T-helper 9 cell (primary cell): Measurements from ENCODE around the gene KLHL4.
"Not testable (repeated sequence)": the region's sequence is repeated elsewhere in the genome, so short reads cannot be mapped to it uniquely, and the experiment has no call there.

Source experiments
- DNase-seq: peaks from one replicate; pipeline ENCODE4 v3.0.0-alpha.2; 2020

KLHL4 gene

GRCh38 chrX:87664381-87664780 lies 146.8 kb downstream of the KLHL4 start:
- DNase-seq = no peak

- DNase-seq = no peak
Observed at GRCh38 chrX:87679849-87680248, 162.2 kb downstream of the KLHL4 start.

DNA sequence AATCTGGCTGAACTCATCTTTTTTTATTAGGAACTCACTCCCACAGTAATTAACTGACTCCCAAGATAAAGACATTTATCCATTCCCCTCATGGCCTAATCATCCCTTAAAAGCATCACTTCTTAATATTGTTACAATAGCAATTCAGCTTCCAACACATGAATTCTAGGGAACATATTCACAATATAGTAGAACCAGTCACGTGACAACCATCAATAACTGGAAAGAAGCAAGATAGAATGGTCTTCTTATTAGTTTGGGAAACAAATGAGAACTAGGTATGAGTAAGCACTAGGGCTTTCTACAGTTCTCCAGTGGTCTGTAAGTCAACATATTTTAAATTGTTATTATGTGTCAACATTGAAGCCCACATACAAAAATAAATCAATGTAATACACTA lies 170.1 kb downstream of the KLHL4 start:
- DNase-seq = no peak

- not testable (repeated sequence) for DNase-seq
Observed at GRCh38 chrX:87688113-87688748, 170.6 kb downstream of the KLHL4 start.

GRCh38 chrX:87689218-87689617 lies 171.6 kb downstream of the KLHL4 start:
- DNase-seq = not testable (repeated sequence)

GRCh38 chrX:87693204-87693603 lies 175.6 kb downstream of the KLHL4 start:
- DNase-seq = no peak

GRCh38 chrX:87697409-87697808 lies 179.8 kb downstream of the KLHL4 start:
- DNase-seq = no peak

DNA sequence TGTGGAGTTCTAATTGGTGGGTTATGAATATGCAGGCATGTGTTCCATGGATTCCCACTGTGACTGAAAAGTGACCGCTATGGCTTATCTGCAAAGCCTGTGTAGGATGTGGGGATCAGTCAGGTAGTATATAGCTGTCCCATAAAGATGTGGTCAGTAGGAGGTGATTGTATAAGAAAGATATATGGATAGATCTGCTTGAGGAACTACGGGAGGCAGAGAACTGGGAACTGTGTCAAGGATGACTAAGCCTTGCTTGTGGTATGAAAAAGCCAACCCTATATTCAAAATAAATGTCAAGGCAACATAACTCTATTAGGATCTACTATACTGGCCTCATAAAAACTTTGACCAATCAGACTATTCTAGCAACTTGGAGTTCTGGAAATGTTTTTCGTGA lies 185.2 kb downstream of the KLHL4 start:
- no peak for DNase-seq

DNA sequence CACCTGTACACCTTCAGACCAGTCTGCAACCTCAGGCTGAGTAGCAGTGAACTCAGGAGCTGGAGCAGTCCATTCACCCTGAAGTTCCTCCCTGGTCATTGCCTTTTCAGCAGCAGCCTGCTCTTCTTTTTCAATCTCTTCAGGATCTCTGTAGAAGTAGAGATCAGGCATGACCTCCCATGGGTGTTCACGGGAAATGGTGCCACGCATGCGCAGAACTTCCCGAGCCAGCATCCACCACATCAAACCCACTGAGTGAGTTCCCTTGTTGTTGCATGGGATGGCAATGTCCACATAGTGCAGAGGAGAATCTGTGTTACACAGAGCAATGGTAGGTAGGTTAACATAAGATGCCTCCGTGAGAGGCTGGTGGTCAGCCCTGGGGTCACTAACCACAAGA lies 185.9 kb downstream of the KLHL4 start:
- not testable (repeated sequence) for DNase-seq

- no peak for DNase-seq
Observed at GRCh38 chrX:87706134-87706533, 188.5 kb downstream of the KLHL4 start.

- no peak for DNase-seq
Observed at GRCh38 chrX:87710580-87710979, 193.0 kb downstream of the KLHL4 start.
